ENCODE data around the gene FOXB1. TPM values are rescaled to one million over a fixed set of nuclear protein-coding genes. Genes with fewer than 3 reads are reported as not detected.

Gene FOXB1
- total and polyA plus RNA-seq, 2 donors (not counting 1 experiment from before 2014, with no cell fraction given), result not detected

GRCh38 chr15:59963925-59964324, 40.2 kb upstream of the FOXB1 start:
- no peak overlapping the region for H3K4me3 Mint-ChIP-seq
- no peaks in the 10 kb centered on the region for H3K79me2 ChIP-seq (ENCODE audit: control insufficient read depth, insufficient read depth, low read length)
- no peaks in the 10 kb centered on the region for H3K36me3 ChIP-seq (replicated peaks in 1 of 2; ENCODE audit: control extremely low read depth in 1 of 2, control insufficient read depth in 1 of 2, extremely low read depth in 1 of 2, insufficient read depth in 2 of 2, low read length in 1 of 2)
- ATAC-seq (ENCODE audit: low read depth) (no peak), DNase-seq (no peak)
- H3K27me3 Mint-ChIP-seq, result peaks cover 17% of the 10 kb centered on the region
- H3K4me1 ChIP-seq (ENCODE audit: control insufficient read depth in 2 of 2, insufficient read depth in 2 of 2, low read length in 2 of 2), result no peaks in the 10 kb centered on the region
- no peaks in the 10 kb centered on the region for H4K20me1 ChIP-seq (ENCODE audit: control insufficient read depth, insufficient read depth, low read length, poor library complexity, severe bottlenecking)
- CTCF ChIA-PET, result no interaction called here
- peaks cover 11 to 24% (median 21%) of the 10 kb centered on the region in 3 donors for H3K9me3 ChIP-seq (ENCODE audit: control extremely low read depth in 1 of 3, control insufficient read depth in 2 of 3, insufficient read depth in 1 of 3, low read length in 2 of 3)
- TF ChIP-seq CTCF (IDR thresholded peaks at IDR 0.05) (no peak), EZH2 (IDR thresholded peaks at IDR 0.05; ENCODE audit: borderline replicate concordance, insufficient read depth, low read depth, low read length, poor library complexity, severe bottlenecking) (no peak)
- H3K4me3 ChIP-seq (ENCODE audit: control extremely low read depth in 1 of 5, extremely low read depth in 1 of 5, insufficient read depth in 1 of 5, low read depth in 2 of 5, low read length in 4 of 5), result no peak overlapping the region
- POLR2A ChIA-PET, result interaction anchor here (0.7 kb wide), 1 partner anchor 92 kb away, joined by 8 read pairs; no protein-coding TSS in a partner anchor
- no peak overlapping the region for H2AFZ ChIP-seq (ENCODE audit: insufficient read depth, low read depth, low read length, poor library complexity, severe bottlenecking)
- H3K9me3 Mint-ChIP-seq (ENCODE audit: insufficient read depth), result peaks cover 11% of the 10 kb centered on the region
- H3K9ac ChIP-seq (ENCODE audit: low read length), result no peak overlapping the region
- peaks cover 0 to 3% (median 1%) of the 10 kb centered on the region in 4 experiments for H3K27me3 ChIP-seq (replicated peaks in 1 of 4; ENCODE audit: control extremely low read depth in 1 of 4, control insufficient read depth in 3 of 4, insufficient read depth in 4 of 4, low read length in 3 of 4)
- H3K27ac Mint-ChIP-seq, result no peak overlapping the region
- H3K4me1 Mint-ChIP-seq, result no peaks in the 10 kb centered on the region
- H3K27ac ChIP-seq (ENCODE audit: low read length in 2 of 2), result no peak overlapping the region
- intact Hi-C loops (cut with micrococcal nuclease), result no loop called here
- H3K4me2 ChIP-seq (replicated peaks; ENCODE audit: low read depth, low read length, poor library complexity, severe bottlenecking), result no peak overlapping the region

GRCh38 chr15:59965741-59966140, 38.4 kb upstream of the FOXB1 start:
- H2AFZ ChIP-seq (ENCODE audit: insufficient read depth, low read depth, low read length, poor library complexity, severe bottlenecking), result no peak overlapping the region
- H3K27me3 ChIP-seq (replicated peaks in 1 of 4; ENCODE audit: control extremely low read depth in 1 of 4, control insufficient read depth in 3 of 4, insufficient read depth in 4 of 4, low read length in 3 of 4), result peaks cover 0 to 8% (median 1%) of the 10 kb centered on the region in 4 experiments
- H3K9me3 Mint-ChIP-seq (ENCODE audit: insufficient read depth), result peaks cover 6% of the 10 kb centered on the region
- H3K36me3 ChIP-seq (replicated peaks in 1 of 2; ENCODE audit: control extremely low read depth in 1 of 2, control insufficient read depth in 1 of 2, extremely low read depth in 1 of 2, insufficient read depth in 2 of 2, low read length in 1 of 2), result no peaks in the 10 kb centered on the region
- no peaks in the 10 kb centered on the region for H3K4me1 ChIP-seq (ENCODE audit: control insufficient read depth in 2 of 2, insufficient read depth in 2 of 2, low read length in 2 of 2)
- H3K9ac ChIP-seq (ENCODE audit: low read length), result no peak overlapping the region
- WGBS (ENCODE audit: insufficient coverage), result 91% methylated on average over 4 of the region's 6 CpGs
- DNase-seq (no peak), ATAC-seq (ENCODE audit: low read depth) (no peak)
- ChIA-PET CTCF (no interaction called here), POLR2A (no interaction called here)
- no peak overlapping the region for H3K4me3 ChIP-seq (ENCODE audit: control extremely low read depth in 1 of 5, extremely low read depth in 1 of 5, insufficient read depth in 1 of 5, low read depth in 2 of 5, low read length in 4 of 5)
- no peak overlapping the region for H3K27ac ChIP-seq (ENCODE audit: low read length in 2 of 2)
- H3K27ac Mint-ChIP-seq, result no peak overlapping the region
- no peaks in the 10 kb centered on the region for H3K79me2 ChIP-seq (ENCODE audit: control insufficient read depth, insufficient read depth, low read length)
- no peak for TF ChIP-seq CTCF (IDR thresholded peaks at IDR 0.05)
- no peak for TF ChIP-seq EZH2 (IDR thresholded peaks at IDR 0.05; ENCODE audit: borderline replicate concordance, insufficient read depth, low read depth, low read length, poor library complexity, severe bottlenecking)
- no peaks in the 10 kb centered on the region for H4K20me1 ChIP-seq (ENCODE audit: control insufficient read depth, insufficient read depth, low read length, poor library complexity, severe bottlenecking)
- peaks cover 7 to 18% (median 7%) of the 10 kb centered on the region in 3 donors for H3K9me3 ChIP-seq (ENCODE audit: control extremely low read depth in 1 of 3, control insufficient read depth in 2 of 3, insufficient read depth in 1 of 3, low read length in 2 of 3)
- no peak overlapping the region for H3K4me3 Mint-ChIP-seq
- H3K4me2 ChIP-seq (replicated peaks; ENCODE audit: low read depth, low read length, poor library complexity, severe bottlenecking), result no peak overlapping the region
- peaks cover 20% of the 10 kb centered on the region for H3K27me3 Mint-ChIP-seq
- intact Hi-C loops (cut with micrococcal nuclease), result no loop called here
- H3K4me1 Mint-ChIP-seq, result no peaks in the 10 kb centered on the region
